Keratinocyte (primary cell): ENCODE measurements around the gene MEGF11.

ENCODE experiments used
- EZH2 ChIP-seq: IDR thresholded peaks from one replicate; pipeline ENCODE4 v1.6.1; 2012; ENCODE audit warnings: inconsistent platforms, mild to moderate bottlenecking, low read length, moderate library complexity
- TF ChIP-seq, protein P1 (sequence below), 3 experiments: IDR thresholded peaks in 1 of 3; conservative IDR thresholded peaks in 1 of 3; optimal IDR thresholded peaks in 1 of 3; 2 replicates in 2 of 3; 3 replicates in 1 of 3; pipeline versions ENCODE3 to v1.5.1; 2011; ENCODE audit warnings: low read length in 3 of 3, mild to moderate bottlenecking in 3 of 3, moderate library complexity in 2 of 3, control low read depth in 1 of 3, inconsistent platforms in 1 of 3; ENCODE audit not compliant: insufficient read depth in 2 of 3; ENCODE audit errors: extremely low read depth in 1 of 3

DNA sequence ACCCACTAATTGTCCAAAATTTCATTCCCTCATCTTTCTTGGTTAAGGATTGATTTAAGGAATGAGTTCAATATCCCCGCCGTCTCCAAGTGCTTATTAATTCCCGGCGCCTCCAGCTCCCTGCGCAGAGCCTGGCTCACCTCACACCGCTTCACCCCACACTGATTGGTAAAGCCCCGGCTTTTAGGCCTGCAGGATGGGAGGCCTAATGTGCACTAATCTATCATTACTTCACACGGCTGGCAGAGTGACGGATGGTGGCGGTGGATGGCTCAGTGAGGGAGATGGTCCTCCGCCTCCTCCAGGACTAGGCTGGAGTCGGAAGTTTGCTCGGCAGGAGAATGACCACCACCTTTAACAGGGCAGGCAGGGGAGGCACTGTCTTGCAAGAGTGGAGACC, 81.7 kb downstream of the MEGF11 start:
- TF ChIP-seq, protein P1, sequence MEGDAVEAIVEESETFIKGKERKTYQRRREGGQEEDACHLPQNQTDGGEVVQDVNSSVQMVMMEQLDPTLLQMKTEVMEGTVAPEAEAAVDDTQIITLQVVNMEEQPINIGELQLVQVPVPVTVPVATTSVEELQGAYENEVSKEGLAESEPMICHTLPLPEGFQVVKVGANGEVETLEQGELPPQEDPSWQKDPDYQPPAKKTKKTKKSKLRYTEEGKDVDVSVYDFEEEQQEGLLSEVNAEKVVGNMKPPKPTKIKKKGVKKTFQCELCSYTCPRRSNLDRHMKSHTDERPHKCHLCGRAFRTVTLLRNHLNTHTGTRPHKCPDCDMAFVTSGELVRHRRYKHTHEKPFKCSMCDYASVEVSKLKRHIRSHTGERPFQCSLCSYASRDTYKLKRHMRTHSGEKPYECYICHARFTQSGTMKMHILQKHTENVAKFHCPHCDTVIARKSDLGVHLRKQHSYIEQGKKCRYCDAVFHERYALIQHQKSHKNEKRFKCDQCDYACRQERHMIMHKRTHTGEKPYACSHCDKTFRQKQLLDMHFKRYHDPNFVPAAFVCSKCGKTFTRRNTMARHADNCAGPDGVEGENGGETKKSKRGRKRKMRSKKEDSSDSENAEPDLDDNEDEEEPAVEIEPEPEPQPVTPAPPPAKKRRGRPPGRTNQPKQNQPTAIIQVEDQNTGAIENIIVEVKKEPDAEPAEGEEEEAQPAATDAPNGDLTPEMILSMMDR (optimal IDR thresholded peaks at IDR 0.05 in 1 of 3, IDR thresholded peaks at IDR 0.05 in 1 of 3, conservative IDR thresholded peaks at IDR 0.05 in 1 of 3; ENCODE audit: extremely low read depth in 1 of 3, insufficient read depth in 2 of 3, low read length in 3 of 3): no peak
- TF ChIP-seq EZH2: no peak
